Stimulated activated CD4-positive, alpha-beta T cell treated with anti-CD3 and anti-CD28 coated beads, Interleukin-1b, Interleukin-23, amount 100 ng/mL, for 4 hours (primary cell): ENCODE measurements around the gene SMARCD1.
"Not testable (repeated sequence)": the region's sequence is repeated elsewhere in the genome, so short reads cannot be mapped to it uniquely, and the experiment has no call there.

Source experiments
- DNase-seq, 2 donors: peaks; one replicate each; pipeline ENCODE4 v3.0.0-alpha.2; 2020; ENCODE audit warnings: low read depth in 2 of 2

SMARCD1 gene

GRCh38 chr12:50142993-50143392 is 57.9 kb downstream of the SMARCD1 start:
- no peak for DNase-seq

- DNase-seq = no peak
These were observed 60.3 kb downstream of the SMARCD1 start for GRCh38 chr12:50145439-50145838.

- no peak for DNase-seq
These were observed 62.1 kb downstream of the SMARCD1 start for GRCh38 chr12:50147281-50147680.

GRCh38 chr12:50148011-50148410 is 62.9 kb downstream of the SMARCD1 start:
- not testable (repeated sequence) for DNase-seq

GRCh38 chr12:50149311-50149710 is 64.2 kb downstream of the SMARCD1 start:
- DNase-seq = no peak
